Glomerular endothelial cell (primary cell): ENCODE data around the gene DEPP1. TPM values are rescaled to one million over a fixed set of nuclear protein-coding genes. Genes with fewer than 3 reads are reported as not detected.

Source experiments
- DNase-seq: peaks from one replicate; pipeline ENCODE4 v3.0.0-alpha.2; 2011; ENCODE audit warnings: low read depth, low spot score; ENCODE audit errors: extremely low read depth
- total RNA-seq: library from RNA; depleted of rRNA; stranded (reverse); fragments of >200 nt; gene quantifications from 2 replicates; pipeline ENCODE4 v1.2.3, GENCODE V29; 2015

DEPP1 gene
- total RNA-seq, 1 donor from 2014 or later = 628 TPM

- DNase-seq = no peak
These were observed 10.5 kb downstream of the DEPP1 start for GRCh38 chr10:44968091-44968490.

GRCh38 chr10:44967616-44968015 lies 11.0 kb downstream of the DEPP1 start:
- no peak for DNase-seq

- DNase-seq = no peak
These were observed 11.6 kb downstream of the DEPP1 start for GRCh38 chr10:44966816-44967509.

- no peak for DNase-seq
These were observed 12.3 kb downstream of the DEPP1 start for GRCh38 chr10:44966129-44966815.

- no peak for DNase-seq
These were observed 12.9 kb downstream of the DEPP1 start for GRCh38 chr10:44965651-44966097.

- DNase-seq = no peak
These were observed 13.5 kb downstream of the DEPP1 start for GRCh38 chr10:44965104-44965503.

- no peak for DNase-seq
These were observed 14.6 kb downstream of the DEPP1 start for GRCh38 chr10:44963772-44964633.

GRCh38 chr10:44962870-44963738 lies 15.5 kb downstream of the DEPP1 start:
- DNase-seq = no peak

GRCh38 chr10:44961931-44962750 lies 16.5 kb downstream of the DEPP1 start:
- DNase-seq = no peak

- DNase-seq = no peak
These were observed 17.4 kb downstream of the DEPP1 start for GRCh38 chr10:44961230-44961571.

GRCh38 chr10:44960482-44961229 lies 18.0 kb downstream of the DEPP1 start:
- DNase-seq = no peak

GRCh38 chr10:44960088-44960460 lies 18.5 kb downstream of the DEPP1 start:
- DNase-seq = no peak

GRCh38 chr10:44959247-44960087 lies 19.1 kb downstream of the DEPP1 start, which contains the start of gene RASSF4:
Gene RASSF4 (plus strand): TSS chr10:44959802. CDS start chr10:44970203, 10,401 bp downstream.
- no peak for DNase-seq

- no peak for DNase-seq
These were observed 19.7 kb downstream of the DEPP1 start for GRCh38 chr10:44958898-44959246.

GRCh38 chr10:44958196-44958897 lies 20.3 kb downstream of the DEPP1 start:
- no peak for DNase-seq

- DNase-seq = no peak
These were observed 21.6 kb downstream of the DEPP1 start for GRCh38 chr10:44956717-44957706.
